ENCODE measurements around the gene OTOP2. TPM values are rescaled to one million over a fixed set of nuclear protein-coding genes. Genes with fewer than 3 reads are reported as not detected.

OTOP2 gene
- polyA plus RNA-seq, 1 experiment: not detected

DNA sequence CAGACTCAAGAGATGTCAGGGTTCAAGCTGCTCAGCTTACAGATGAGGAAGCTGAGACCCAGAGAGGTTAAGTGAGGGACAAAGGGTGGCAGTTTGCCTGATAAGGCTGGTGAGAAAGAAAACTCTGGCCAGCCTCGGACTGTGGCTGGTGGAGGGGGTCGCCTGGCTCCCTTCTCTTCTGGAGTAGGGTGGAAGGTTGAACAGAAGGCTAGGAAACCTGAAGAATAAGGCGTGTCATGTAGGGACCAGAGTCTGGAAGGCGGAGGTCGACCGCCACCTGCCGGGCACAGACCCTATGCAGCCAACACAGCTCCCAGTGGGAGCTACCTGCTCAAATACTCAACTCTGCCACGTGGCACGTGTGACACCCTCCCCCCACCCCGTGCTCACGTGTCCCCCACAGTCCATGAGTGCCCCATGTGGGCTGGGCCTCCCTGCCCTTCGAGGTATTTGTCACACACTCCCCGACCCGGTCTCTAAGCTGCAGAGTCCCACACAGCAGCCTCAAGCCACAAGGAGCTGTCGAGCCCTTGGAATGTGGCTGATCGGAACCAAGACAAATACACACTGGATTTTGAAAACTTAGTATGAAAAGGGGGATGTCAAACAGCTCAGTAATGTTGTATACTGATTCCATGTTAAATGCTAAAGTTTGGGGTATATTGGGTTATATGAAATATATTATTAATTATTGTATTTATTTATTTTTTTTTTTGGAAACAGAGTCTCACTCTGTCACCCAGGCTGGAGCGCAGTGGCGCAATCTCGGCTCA lies 36.7 kb downstream of the OTOP2 start:
- no peak overlapping the region for H3K4me3 ChIP-seq (ENCODE audit: low read depth, low read length)
- ChIA-PET CTCF (interaction anchor here (0.6 to 3.9 kb wide), 43 partner anchors 8 to 1332 kb away, joined by 3 to 62 read pairs (median 6); partner anchors contain the start of genes ARMC7, CDR2L, FDXR and HID1), POLR2A (interaction anchor here (0.5 to 1.7 kb wide), 6 partner anchors 51 to 304 kb away, joined by 3 to 10 read pairs (median 4); partner anchors contain the start of genes FDXR and MRPL58)
- H3K27ac ChIP-seq (ENCODE audit: low read depth, low read length): no peak overlapping the region
- TF ChIP-seq, protein P1, sequence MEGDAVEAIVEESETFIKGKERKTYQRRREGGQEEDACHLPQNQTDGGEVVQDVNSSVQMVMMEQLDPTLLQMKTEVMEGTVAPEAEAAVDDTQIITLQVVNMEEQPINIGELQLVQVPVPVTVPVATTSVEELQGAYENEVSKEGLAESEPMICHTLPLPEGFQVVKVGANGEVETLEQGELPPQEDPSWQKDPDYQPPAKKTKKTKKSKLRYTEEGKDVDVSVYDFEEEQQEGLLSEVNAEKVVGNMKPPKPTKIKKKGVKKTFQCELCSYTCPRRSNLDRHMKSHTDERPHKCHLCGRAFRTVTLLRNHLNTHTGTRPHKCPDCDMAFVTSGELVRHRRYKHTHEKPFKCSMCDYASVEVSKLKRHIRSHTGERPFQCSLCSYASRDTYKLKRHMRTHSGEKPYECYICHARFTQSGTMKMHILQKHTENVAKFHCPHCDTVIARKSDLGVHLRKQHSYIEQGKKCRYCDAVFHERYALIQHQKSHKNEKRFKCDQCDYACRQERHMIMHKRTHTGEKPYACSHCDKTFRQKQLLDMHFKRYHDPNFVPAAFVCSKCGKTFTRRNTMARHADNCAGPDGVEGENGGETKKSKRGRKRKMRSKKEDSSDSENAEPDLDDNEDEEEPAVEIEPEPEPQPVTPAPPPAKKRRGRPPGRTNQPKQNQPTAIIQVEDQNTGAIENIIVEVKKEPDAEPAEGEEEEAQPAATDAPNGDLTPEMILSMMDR (IDR thresholded peaks at IDR 0.05; ENCODE audit: low read depth, low read length): peak; percentile 49
- peak; percentile 6 for DNase-seq (ENCODE audit: low read depth, low spot score)
- H3K27me3 ChIP-seq (ENCODE audit: control insufficient read depth, insufficient read depth, low read length): peaks cover 6% of the 10 kb centered on the region
- no peaks in the 10 kb centered on the region; the same call in 1 of the 2 replicates for H3K9me3 ChIP-seq (ENCODE audit: control insufficient read depth, insufficient read depth, low read length)

DNA sequence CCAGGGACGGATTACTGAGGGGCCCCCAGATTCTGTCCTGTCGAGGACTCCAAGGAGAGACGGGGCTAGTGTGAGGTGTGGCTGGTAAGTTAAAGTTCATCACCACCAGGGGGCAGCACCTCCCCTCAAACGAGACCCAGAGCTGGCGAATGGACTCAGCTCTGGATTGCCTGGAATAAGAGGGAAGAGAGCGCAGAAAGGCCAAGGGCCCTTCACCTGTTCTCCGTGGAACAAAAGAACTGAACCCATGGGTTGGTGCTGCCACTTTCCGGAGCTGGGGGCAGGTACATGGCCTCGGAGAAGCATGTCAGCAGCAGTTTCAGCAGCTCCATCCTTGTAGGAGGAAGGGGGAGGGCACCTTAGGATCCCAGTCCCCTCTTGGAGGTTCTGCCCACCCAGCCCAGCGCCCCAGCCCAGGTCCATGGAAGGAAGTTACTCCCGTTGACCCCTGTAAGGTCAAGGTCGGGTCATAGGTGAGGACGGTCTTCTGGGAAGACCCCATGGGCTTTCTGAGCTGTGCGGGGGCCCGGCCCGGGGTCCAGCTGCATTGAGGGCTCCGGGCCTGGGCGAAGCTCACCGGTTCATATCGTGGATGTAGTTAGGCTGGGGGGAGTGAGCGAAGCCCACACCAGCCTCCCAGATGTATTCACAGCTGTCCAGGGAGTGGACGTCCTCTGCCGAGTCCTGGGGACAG lies 37.7 kb downstream of the OTOP2 start:
- peak; percentile 61 for DNase-seq (ENCODE audit: low read depth, low spot score)
- no peaks in the 10 kb centered on the region; the same call in 1 of the 2 replicates for H3K9me3 ChIP-seq (ENCODE audit: control insufficient read depth, insufficient read depth, low read length)
- H3K4me3 ChIP-seq (ENCODE audit: low read depth, low read length): no peak overlapping the region
- no peaks in the 10 kb centered on the region for H3K27me3 ChIP-seq (ENCODE audit: control insufficient read depth, insufficient read depth, low read length)
- ChIA-PET POLR2A (interaction anchor here (0.6 to 1.7 kb wide), 4 partner anchors 50 to 89 kb away, joined by 3 to 10 read pairs (median 6); partner anchors contain the start of gene MRPL58), CTCF (interaction anchor here (0.5 to 3.9 kb wide), 50 partner anchors 8 to 1185 kb away, joined by 3 to 62 read pairs (median 4); partner anchors contain the start of genes ARMC7, CDR2L, FDXR and HID1)
- TF ChIP-seq, protein P1 (IDR thresholded peaks at IDR 0.05; ENCODE audit: low read depth, low read length): peak; percentile 70
- H3K27ac ChIP-seq (ENCODE audit: low read depth, low read length): no peak overlapping the region

DNA sequence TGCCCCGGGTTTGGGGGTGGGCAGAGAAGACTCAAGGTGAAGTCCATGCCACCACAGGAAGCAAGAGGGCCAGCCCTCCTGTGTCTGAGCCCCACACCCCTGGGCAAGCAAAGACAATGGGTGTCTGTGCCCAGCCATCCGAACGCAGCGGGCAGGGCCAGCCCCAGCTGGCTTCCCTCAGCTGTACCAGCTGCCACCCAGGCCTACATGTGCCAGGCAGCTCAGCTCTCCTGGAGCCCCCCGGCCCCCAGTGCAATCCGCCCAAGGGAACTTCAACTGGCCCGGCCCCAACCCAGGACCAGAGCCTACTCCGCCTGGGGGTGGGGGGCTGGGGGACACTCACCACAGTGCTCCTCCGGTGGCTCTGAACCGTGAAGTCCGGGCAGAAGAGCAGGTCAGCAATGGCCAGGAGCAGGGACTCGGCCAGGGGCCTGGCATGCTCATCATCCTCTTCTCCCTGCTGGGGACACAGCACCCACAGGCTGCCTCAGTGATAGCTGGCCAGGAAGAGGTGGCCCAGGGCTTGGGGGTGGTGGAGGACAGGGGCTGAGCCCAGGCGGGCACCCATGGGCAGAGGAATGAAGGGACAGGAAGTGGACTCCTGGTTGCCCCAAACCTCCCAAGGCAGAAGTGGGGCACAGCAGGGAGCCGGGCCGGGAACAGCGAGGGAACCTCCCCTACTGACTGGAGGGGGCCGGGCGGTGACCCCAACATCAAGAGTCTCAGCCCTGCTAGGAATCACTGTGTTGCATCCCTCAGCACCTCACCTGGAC lies 38.7 kb downstream of the OTOP2 start:
- ChIA-PET CTCF (interaction anchor here (0.6 to 3.9 kb wide), 28 partner anchors 9 to 1186 kb away, joined by 3 to 62 read pairs (median 6); partner anchors contain the start of genes CDR2L, HID1, MRPL58 and NUP85), POLR2A (interaction anchor here (0.6 to 1.7 kb wide), 2 partner anchors 49 to 85 kb away, joined by 3 to 10 read pairs; partner anchors contain the start of gene MRPL58)
- Histone ChIP-seq H3K9me3 (ENCODE audit: control insufficient read depth, insufficient read depth, low read length) (no peaks in the 10 kb centered on the region; the same call in 1 of the 2 replicates), H3K27me3 (ENCODE audit: control insufficient read depth, insufficient read depth, low read length) (no peaks in the 10 kb centered on the region), H3K4me3 (ENCODE audit: low read depth, low read length) (no peak overlapping the region), H3K27ac (ENCODE audit: low read depth, low read length) (no peak overlapping the region)
- TF ChIP-seq, protein P1 (IDR thresholded peaks at IDR 0.05; ENCODE audit: low read depth, low read length): no peak
- no peak for DNase-seq (ENCODE audit: low read depth, low spot score)

DNA sequence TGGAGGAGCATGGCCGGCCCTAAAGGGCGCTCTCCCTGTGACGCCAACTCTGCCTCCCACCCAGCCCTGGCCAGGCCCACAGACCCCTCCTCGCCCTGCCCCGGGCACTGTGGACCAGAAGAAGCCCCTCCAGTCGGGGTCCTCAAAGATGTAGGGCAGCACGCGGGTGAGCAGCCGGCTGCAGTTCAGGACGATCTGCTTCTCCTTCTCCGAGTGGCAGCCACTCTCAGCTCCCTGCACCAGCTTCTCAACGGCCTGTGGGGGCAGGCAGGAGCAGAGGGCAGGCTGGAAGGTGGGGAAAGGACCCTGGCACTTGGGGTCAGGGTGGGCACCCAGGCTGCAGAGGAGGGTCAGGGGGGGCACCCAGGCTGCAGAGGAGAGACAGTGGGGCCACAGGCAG lies 39.6 kb downstream of the OTOP2 start:
- DNase-seq (ENCODE audit: low read depth, low spot score): no peak
- TF ChIP-seq, protein P1 (IDR thresholded peaks at IDR 0.05; ENCODE audit: low read depth, low read length): peak; percentile 32
- no peak overlapping the region for H3K27ac ChIP-seq (ENCODE audit: low read depth, low read length)
- peaks cover 7% of the 10 kb centered on the region for H3K27me3 ChIP-seq (ENCODE audit: control insufficient read depth, insufficient read depth, low read length)
- POLR2A ChIA-PET: no interaction called here
- H3K9me3 ChIP-seq (ENCODE audit: control insufficient read depth, insufficient read depth, low read length): no peaks in the 10 kb centered on the region; the same call in 1 of the 2 replicates
- no peak overlapping the region for H3K4me3 ChIP-seq (ENCODE audit: low read depth, low read length)
- CTCF ChIA-PET: interaction anchor here (1.8 to 3.9 kb wide), 2 partner anchors 40 to 48 kb away, joined by 4 to 62 read pairs; partner anchors contain the start of genes MRPL58 and OTOP2
